Measurements from ENCODE around the gene HMGN2. TPM values are rescaled to one million over a fixed set of nuclear protein-coding genes. Genes with fewer than 3 reads are reported as not detected.

HMGN2 gene
- total and polyA plus RNA-seq, 2 of the 13 experiments (the other 11 are each of a cell fraction or from before 2014, with no cell fraction given) = 63.4 to 343 TPM

DNA sequence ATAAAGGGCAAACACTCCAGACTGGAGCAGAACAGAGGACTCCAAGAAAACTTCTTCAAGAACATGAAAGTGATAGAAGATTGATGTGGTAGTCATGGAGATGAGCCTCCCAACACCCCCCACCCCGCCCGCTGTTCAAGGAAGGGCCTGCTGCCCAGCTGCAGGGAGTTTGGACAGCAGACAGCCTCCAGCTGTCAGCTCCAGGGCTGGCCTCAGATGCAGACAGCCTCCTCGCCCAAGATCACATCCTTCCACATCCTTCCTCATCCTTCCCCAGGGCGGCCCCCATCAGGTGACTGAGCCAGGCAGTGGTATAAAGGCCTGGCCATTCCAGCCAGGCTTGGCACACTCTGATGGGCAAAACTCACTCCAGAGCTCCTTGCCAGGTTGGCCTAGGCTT is 24.6 kb downstream of the HMGN2 start:
- intact Hi-C loops (cut with micrococcal nuclease; ENCODE audit: unreplicated experiment) = no loop called here
- POLR2A ChIA-PET = no interaction called here

GRCh38 chr1:26498894-26499293 is 26.7 kb downstream of the HMGN2 start:
- no peak overlapping the region for H3K27ac ChIP-seq (ENCODE audit: extremely low read length, insufficient read depth, low read length)
- H3K36me3 ChIP-seq (replicated peaks in 1 of 2; ENCODE audit: control insufficient read depth in 1 of 2, insufficient read depth in 2 of 2, low read length in 2 of 2) = no peaks in the 10 kb centered on the region
- no peaks in the 10 kb centered on the region for H4K20me1 ChIP-seq (ENCODE audit: insufficient read depth, low read length)
- no peaks in the 10 kb centered on the region; a peak in 1 of 5 replicates for H3K27me3 ChIP-seq (ENCODE audit: control insufficient read depth in 1 of 2, insufficient read depth in 2 of 2, low read length in 2 of 2)
- TF ChIP-seq RAD51 (IDR thresholded peaks at IDR 0.05; ENCODE audit: borderline replicate concordance) (no peak), TOPORS (CRISPR knock-in tag; IDR thresholded peaks at IDR 0.05) (no peak), DR1 (CRISPR knock-in tag; IDR thresholded peaks at IDR 0.05) (no peak), KMT2B (CRISPR knock-in tag; IDR thresholded peaks at IDR 0.05) (no peak), ELK4 (CRISPR knock-in tag; IDR thresholded peaks at IDR 0.05; ENCODE audit: borderline replicate concordance) (no peak), ZBTB20 (CRISPR knock-in tag; IDR thresholded peaks at IDR 0.05; ENCODE audit: borderline replicate concordance, low read depth) (no peak), ZNF772 (CRISPR knock-in tag; IDR thresholded peaks at IDR 0.05) (no peak), KDM1A (CRISPR knock-in tag; IDR thresholded peaks at IDR 0.05) (no peak), ZSCAN31 (CRISPR knock-in tag; IDR thresholded peaks at IDR 0.05; ENCODE audit: low read depth) (no peak), ZNF260 (CRISPR knock-in tag; IDR thresholded peaks at IDR 0.05; ENCODE audit: borderline replicate concordance, low read depth) (no peak), ZNF414 (CRISPR knock-in tag; IDR thresholded peaks at IDR 0.05) (no peak), ZNF605 (CRISPR knock-in tag; IDR thresholded peaks at IDR 0.05) (no peak), ZNF431 (CRISPR knock-in tag; IDR thresholded peaks at IDR 0.05; ENCODE audit: borderline replicate concordance, low read depth) (no peak), PCBP1 (IDR thresholded peaks at IDR 0.05; ENCODE audit: borderline replicate concordance, low read depth, low read length) (no peak)
- in situ Hi-C loops (cut with HindIII; ENCODE audit: extremely low pct_ligation_motif_present, low pct_unique_long_range_greater_than_20kb) = no loop called here
- BruUV-seq (replicated peaks) = TSS peak; percentile 84
- no peak overlapping the region for H3K4me2 ChIP-seq (ENCODE audit: low read depth, low read length)
- WGBS (ENCODE audit: low lambda C conversion rate) = 95% methylated on average over 7 of the region's 7 CpGs
- no peak for FAIRE-seq
- H3K79me2 ChIP-seq (ENCODE audit: insufficient read depth, low read length) = no peaks in the 10 kb centered on the region
- DNase-seq (ENCODE audit: low spot score) = no peak
- ATAC-seq = no peak
- intact Hi-C loops (cut with micrococcal nuclease; ENCODE audit: unreplicated experiment) = no loop called here
- peaks cover 18% of the 10 kb centered on the region for H3K4me1 ChIP-seq (ENCODE audit: insufficient read depth, low read length)
- CTCF ChIA-PET (ENCODE audit: low intra/inter-chr PET ratio, low total read pairs) = no interaction called here
- no peaks in the 10 kb centered on the region for H3K9me3 ChIP-seq (ENCODE audit: low read length)
- no peak overlapping the region for H3K9ac ChIP-seq (ENCODE audit: insufficient read depth, low read depth, low read length)
- no peak overlapping the region for H2AFZ ChIP-seq (ENCODE audit: low read length)
- no peak overlapping the region for H3K4me3 ChIP-seq (replicated peaks in 1 of 3; ENCODE audit: insufficient read depth in 1 of 3, low read depth in 2 of 3, low read length in 3 of 3)
- POLR2A ChIA-PET = no interaction called here

More for the DNA sequence above, 24.6 kb downstream of the HMGN2 start:
- H4K20me1 ChIP-seq (ENCODE audit: insufficient read depth, low read length) = no peaks in the 10 kb centered on the region
- H3K9ac ChIP-seq (ENCODE audit: insufficient read depth, low read depth, low read length) = no peak overlapping the region
- no peak for DNase-seq (ENCODE audit: low spot score)
- no peak for FAIRE-seq
- TF ChIP-seq ZFYVE20 (CRISPR knock-in tag; IDR thresholded peaks at IDR 0.05; ENCODE audit: borderline replicate concordance, low read depth) (no peak), ZNF557 (CRISPR knock-in tag; IDR thresholded peaks at IDR 0.05) (no peak)
- TF ChIP-seq, protein P1, sequence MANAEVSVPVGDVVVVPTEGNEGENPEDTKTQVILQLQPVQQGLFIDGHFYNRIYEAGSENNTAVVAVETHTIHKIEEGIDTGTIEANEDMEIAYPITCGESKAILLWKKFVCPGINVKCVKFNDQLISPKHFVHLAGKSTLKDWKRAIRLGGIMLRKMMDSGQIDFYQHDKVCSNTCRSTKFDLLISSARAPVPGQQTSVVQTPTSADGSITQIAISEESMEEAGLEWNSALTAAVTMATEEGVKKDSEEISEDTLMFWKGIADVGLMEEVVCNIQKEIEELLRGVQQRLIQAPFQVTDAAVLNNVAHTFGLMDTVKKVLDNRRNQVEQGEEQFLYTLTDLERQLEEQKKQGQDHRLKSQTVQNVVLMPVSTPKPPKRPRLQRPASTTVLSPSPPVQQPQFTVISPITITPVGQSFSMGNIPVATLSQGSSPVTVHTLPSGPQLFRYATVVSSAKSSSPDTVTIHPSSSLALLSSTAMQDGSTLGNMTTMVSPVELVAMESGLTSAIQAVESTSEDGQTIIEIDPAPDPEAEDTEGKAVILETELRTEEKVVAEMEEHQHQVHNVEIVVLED (CRISPR knock-in tag; IDR thresholded peaks at IDR 0.05; ENCODE audit: borderline replicate concordance) = no peak
- in situ Hi-C loops (cut with HindIII; ENCODE audit: extremely low pct_ligation_motif_present, low pct_unique_long_range_greater_than_20kb) = no loop called here
- H3K79me2 ChIP-seq (ENCODE audit: insufficient read depth, low read length) = no peaks in the 10 kb centered on the region
- H3K27ac ChIP-seq (ENCODE audit: extremely low read length, insufficient read depth, low read length) = no peak overlapping the region
- H3K9me3 ChIP-seq (ENCODE audit: low read length) = no peaks in the 10 kb centered on the region
- WGBS (ENCODE audit: low lambda C conversion rate) = 53% methylated on average over 4 of the region's 4 CpGs
- H2AFZ ChIP-seq (ENCODE audit: low read length) = no peak overlapping the region
- CTCF ChIA-PET (ENCODE audit: low intra/inter-chr PET ratio, low total read pairs) = no interaction called here
- no TSS peak for BruUV-seq (replicated peaks)
- H3K4me3 ChIP-seq (replicated peaks in 1 of 3; ENCODE audit: insufficient read depth in 1 of 3, low read depth in 2 of 3, low read length in 3 of 3) = no peak overlapping the region
- H3K27me3 ChIP-seq (ENCODE audit: control insufficient read depth in 1 of 2, insufficient read depth in 2 of 2, low read length in 2 of 2) = no peaks in the 10 kb centered on the region; a peak in 1 of 5 replicates
- H3K36me3 ChIP-seq (replicated peaks in 1 of 2; ENCODE audit: control insufficient read depth in 1 of 2, insufficient read depth in 2 of 2, low read length in 2 of 2) = no peaks in the 10 kb centered on the region
- no peak for ATAC-seq
- no peak overlapping the region for H3K4me2 ChIP-seq (ENCODE audit: low read depth, low read length)
- H3K4me1 ChIP-seq (ENCODE audit: insufficient read depth, low read length) = peaks cover 19% of the 10 kb centered on the region

Data from HepG2 (cell line).